ENCODE data around the gene AHDC1. TPM values are rescaled to one million over a fixed set of nuclear protein-coding genes. Genes with fewer than 3 reads are reported as not detected.

The AHDC1 gene
- total and polyA plus RNA-seq, 12 donors = 17.0 to 53.1 (median 40.7) TPM

DNA sequence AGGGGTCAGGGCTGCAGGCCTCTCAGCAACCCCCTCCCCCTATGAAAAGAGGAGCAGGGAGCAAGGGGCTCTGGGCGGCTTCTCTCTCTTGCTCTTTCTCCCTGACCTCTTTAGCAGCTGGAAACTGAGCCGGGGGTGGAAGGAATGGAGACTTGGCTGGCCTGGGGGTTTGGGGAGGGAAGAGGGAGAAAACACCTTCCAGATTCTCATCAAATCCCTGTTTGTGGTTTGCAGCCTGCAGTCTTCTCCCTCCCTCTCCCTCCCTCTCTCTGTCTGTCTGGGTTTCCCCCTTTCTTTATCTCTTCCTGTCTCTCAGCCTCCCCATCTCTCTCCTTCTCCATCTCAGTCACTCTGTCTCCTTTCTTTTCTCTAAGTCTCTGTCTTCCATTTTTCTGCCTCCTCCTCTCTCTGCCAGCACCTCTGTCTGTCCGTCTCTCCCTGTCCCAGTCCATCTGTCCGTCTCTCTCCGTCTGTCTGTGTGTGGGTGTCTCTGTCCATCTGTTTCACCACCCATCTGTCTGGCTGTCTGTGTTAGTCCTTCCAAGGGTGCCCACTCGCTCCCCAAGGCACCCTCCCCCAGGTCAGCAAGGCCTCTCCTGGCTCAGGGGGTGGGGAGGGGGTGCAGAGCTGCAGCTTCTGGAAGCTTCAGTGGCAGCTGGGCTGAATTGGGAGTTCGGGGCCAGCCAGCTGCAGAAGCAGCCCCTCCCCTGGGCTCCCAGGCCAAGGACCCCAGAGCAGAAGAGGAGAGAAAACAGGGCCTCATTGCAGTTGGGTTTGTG, 6.2 kb downstream of the AHDC1 start:
- peaks cover 75 to 99% (median 98%) of the 10 kb centered on the region in 9 donors for H3K4me1 ChIP-seq
- intact Hi-C loops (cut with DNase I) = loop anchor here in 1 of 10 donors (5.0 kb wide), 1 partner anchor 35 kb away; no protein-coding TSS in a partner anchor

GRCh38 chr1:27596986-27597385, 7.0 kb downstream of the AHDC1 start:
- Histone ChIP-seq H3K9me3 (no peaks in the 10 kb centered on the region), H3K4me1 (peaks cover 78 to 100% (median 98%) of the 10 kb centered on the region in 9 donors), H3K4me3 (no peak overlapping the region), H3K27me3 (peaks cover 0 to 2% (median 0%) of the 10 kb centered on the region in 7 donors), H3K36me3 (peaks cover 0 to 10% (median 0%) of the 10 kb centered on the region in 9 donors), H3K27ac (peak overlapping the region in 6 of 10 donors; percentile 16 to 99 (median 75))
- 49 to 54% methylated on average over 4 of the region's 4 CpGs for WGBS, 2 donors
- TF ChIP-seq CTCF (IDR thresholded peaks at IDR 0.05) = no peak
- intact Hi-C loops (cut with DNase I) = loop anchor here in 1 of 10 donors (5.0 kb wide), 1 partner anchor 35 kb away; no protein-coding TSS in a partner anchor
- DNase-seq = no peak
- ATAC-seq = no peak

More for the DNA sequence above, 6.2 kb downstream of the AHDC1 start:
- peak overlapping the region; percentile 2 to 100 (median 96) for H3K27ac ChIP-seq
- no peaks in the 10 kb centered on the region for H3K9me3 ChIP-seq
- H3K4me3 ChIP-seq = peak overlapping the region in 3 of 10 donors; percentile 14 to 23 (median 16)
- peaks cover 0 to 4% (median 0%) of the 10 kb centered on the region in 7 donors for H3K27me3 ChIP-seq
- ATAC-seq (no peak), DNase-seq (no peak)
- no peak for TF ChIP-seq CTCF (IDR thresholded peaks at IDR 0.05)
- H3K36me3 ChIP-seq = peaks cover 0 to 10% (median 0%) of the 10 kb centered on the region in 9 donors
- WGBS, 2 donors = 50 to 53% methylated on average over 7 of the region's 7 CpGs

DNA sequence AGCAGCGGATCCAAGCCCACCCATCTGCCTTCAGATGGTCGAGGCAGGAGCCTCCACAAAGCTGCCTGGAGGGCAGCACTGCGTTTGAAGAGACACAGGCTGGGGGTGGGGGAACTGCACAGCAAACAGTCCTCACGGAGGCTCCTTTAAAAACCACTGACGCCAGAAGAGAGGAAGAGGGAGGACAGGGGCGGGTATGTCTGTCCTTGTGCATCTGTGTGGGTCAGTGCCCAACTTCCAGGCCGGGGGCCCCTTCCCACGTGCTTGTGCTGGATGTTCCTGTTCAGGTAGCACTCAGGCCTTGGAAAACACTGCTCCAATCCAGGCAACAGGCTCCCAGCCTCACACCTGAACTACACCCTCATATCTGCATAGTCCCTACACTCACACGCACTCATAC, 7.7 kb downstream of the AHDC1 start:
- intact Hi-C loops (cut with DNase I) = loop anchor here in 1 of 10 donors (5.0 kb wide), 1 partner anchor 34 kb away; no protein-coding TSS in a partner anchor
- DNase-seq (no peak), ATAC-seq (no peak)
- WGBS, 2 donors = 24 to 27% methylated on average over 9 of the region's 9 CpGs
- H3K4me1 ChIP-seq = peaks cover 83 to 100% (median 98%) of the 10 kb centered on the region in 9 donors
- H3K4me3 ChIP-seq = no peak overlapping the region
- no peak for TF ChIP-seq CTCF (IDR thresholded peaks at IDR 0.05)
- H3K27me3 ChIP-seq = no peaks in the 10 kb centered on the region
- peaks cover 0 to 10% (median 0%) of the 10 kb centered on the region in 9 donors for H3K36me3 ChIP-seq
- H3K27ac ChIP-seq = peak overlapping the region in 8 of 10 donors; percentile 8 to 99 (median 56)
- no peaks in the 10 kb centered on the region for H3K9me3 ChIP-seq

GRCh38 chr1:27595597-27595996, 8.3 kb downstream of the AHDC1 start:
- intact Hi-C loops (cut with DNase I) = loop anchor here in 2 of 10 donors (2.0 to 5.0 kb wide), 2 partner anchors 19 to 33 kb away; no protein-coding TSS in a partner anchor

More at GRCh38 chr1:27595597-27595996, 8.3 kb downstream of the AHDC1 start:
- DNase-seq = no peak
- Histone ChIP-seq H3K4me3 (no peak overlapping the region), H3K27ac (peak overlapping the region in 6 of 10 donors; percentile 26 to 99 (median 82)), H3K27me3 (no peaks in the 10 kb centered on the region), H3K4me1 (peaks cover 84 to 100% (median 98%) of the 10 kb centered on the region in 9 donors), H3K36me3 (peaks cover 0 to 10% (median 0%) of the 10 kb centered on the region in 9 donors), H3K9me3 (no peaks in the 10 kb centered on the region)
- 66% methylated on average over 5 of the region's 5 CpGs for WGBS, 2 donors
- ATAC-seq = no peak
- TF ChIP-seq CTCF (IDR thresholded peaks at IDR 0.05) = no peak
